Progenitor cell of endocrine pancreas (in vitro differentiated cells): ENCODE measurements around the gene RSPO1. TPM values are rescaled to one million over a fixed set of nuclear protein-coding genes. Genes with fewer than 3 reads are reported as not detected.

Source experiments
- DNase-seq: peaks from one replicate; pipeline ENCODE4 v3.0.0; 2021; ENCODE audit warnings: low spot score; ENCODE audit not compliant: unreplicated experiment
- H3K27ac Mint-ChIP-seq: 2 replicates; pipeline ENCODE4 v1.8.0; 2021; ENCODE audit warnings: mild to moderate bottlenecking, moderate library complexity, mixed read lengths
- H3K27me3 Mint-ChIP-seq: 2 replicates; pipeline ENCODE4 v1.8.0; 2021; ENCODE audit warnings: mixed read lengths
- H3K36me3 Mint-ChIP-seq: 2 replicates; pipeline ENCODE4 v1.8.0; 2022; ENCODE audit warnings: mixed read lengths; ENCODE audit not compliant: insufficient read depth
- H3K4me1 Mint-ChIP-seq: 2 replicates; pipeline ENCODE4 v1.8.0; 2021; ENCODE audit warnings: low read depth, mixed read lengths
- H3K4me3 Mint-ChIP-seq: 2 replicates; pipeline ENCODE4 v1.8.0; 2021; ENCODE audit warnings: low read depth, mild to moderate bottlenecking, moderate library complexity, mixed read lengths
- H3K9me3 Mint-ChIP-seq: 2 replicates; pipeline ENCODE4 v1.8.0; 2021; ENCODE audit warnings: low read depth, mixed read lengths
- CTCF ChIP-seq: fragments of 200-600 bp; sonication (generic); IDR thresholded peaks from one replicate; pipeline ENCODE4 v1.5.0; 2021; ENCODE audit warnings: antibody characterized with exemption, mild to moderate bottlenecking; ENCODE audit not compliant: unreplicated experiment
- total RNA-seq: library from RNA; stranded (reverse); gene quantifications from 2 replicates; pipeline ENCODE4 v1.2.1, GENCODE V29; 2021

RSPO1 gene
- total RNA-seq, 1 donor from 2014 or later = not detected

GRCh38 chr1:37629726-37630425 is 4.8 kb downstream of the RSPO1 start:
- no peak for DNase-seq
- Mint-ChIP-seq H3K36me3 (no peaks in the 10 kb centered on the region), H3K9me3 (no peaks in the 10 kb centered on the region), H3K27ac (no peak overlapping the region), H3K4me1 (no peaks in the 10 kb centered on the region), H3K27me3 (peaks cover 90% of the 10 kb centered on the region), H3K4me3 (no peak overlapping the region)
- no peak for TF ChIP-seq CTCF

GRCh38 chr1:37629008-37629407 is 5.7 kb downstream of the RSPO1 start:
- no peak overlapping the region for H3K27ac Mint-ChIP-seq
- no peaks in the 10 kb centered on the region for H3K36me3 Mint-ChIP-seq
- no peaks in the 10 kb centered on the region for H3K4me1 Mint-ChIP-seq
- peaks cover 94% of the 10 kb centered on the region for H3K27me3 Mint-ChIP-seq
- no peak for DNase-seq
- no peak overlapping the region for H3K4me3 Mint-ChIP-seq
- TF ChIP-seq CTCF = no peak
- H3K9me3 Mint-ChIP-seq = no peaks in the 10 kb centered on the region

DNA sequence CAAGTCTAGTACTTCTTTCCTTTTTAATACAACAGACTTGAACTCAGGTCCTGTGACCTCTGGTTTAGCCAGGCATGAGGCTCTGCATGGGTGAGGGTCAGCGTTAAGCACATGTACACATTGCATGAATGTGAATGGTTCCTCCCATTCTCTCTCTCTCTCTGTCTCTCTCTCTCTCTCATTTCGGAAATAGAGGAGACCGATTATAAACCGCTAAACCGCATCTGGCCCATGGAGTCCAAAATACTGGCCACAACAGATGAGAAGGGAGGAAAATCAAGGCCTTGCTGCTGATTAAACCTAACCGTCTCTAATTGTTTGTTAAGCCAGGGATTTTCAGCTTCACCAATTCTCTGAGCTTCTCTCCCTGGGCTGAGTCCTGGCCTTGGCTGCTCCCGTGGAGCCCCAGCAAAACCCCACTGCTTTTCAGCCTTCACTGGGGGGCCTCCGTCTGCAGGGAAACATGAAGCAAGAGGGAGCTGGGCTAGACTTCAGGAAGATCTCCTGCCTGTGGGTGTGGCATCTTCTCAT is 6.6 kb downstream of the RSPO1 start:
- no peaks in the 10 kb centered on the region for H3K4me1 Mint-ChIP-seq
- H3K4me3 Mint-ChIP-seq = no peak overlapping the region
- no peaks in the 10 kb centered on the region for H3K36me3 Mint-ChIP-seq
- no peak for DNase-seq
- H3K9me3 Mint-ChIP-seq = no peaks in the 10 kb centered on the region
- no peak overlapping the region for H3K27ac Mint-ChIP-seq
- no peak for TF ChIP-seq CTCF
- peaks cover 88% of the 10 kb centered on the region for H3K27me3 Mint-ChIP-seq

DNA sequence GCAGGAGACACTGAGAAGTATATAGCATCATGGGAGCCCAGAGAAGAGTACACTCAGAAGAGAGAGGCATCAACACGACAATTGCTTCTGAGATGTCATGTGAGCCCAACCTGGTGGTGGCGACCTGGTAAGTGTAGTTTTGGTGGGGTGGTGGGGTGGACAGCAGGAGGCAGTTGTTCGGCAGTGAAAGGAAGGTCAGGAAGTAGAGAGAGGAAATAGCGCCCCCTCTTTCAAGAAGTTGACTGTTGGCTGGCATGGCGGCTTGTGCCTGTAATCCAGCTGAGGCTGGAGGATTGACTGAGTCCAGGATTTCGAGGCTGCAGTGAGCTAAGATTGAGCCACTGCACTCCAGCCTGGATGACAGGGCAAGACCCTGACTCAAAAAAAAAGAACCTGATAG is 12.6 kb downstream of the RSPO1 start:
- H3K4me3 Mint-ChIP-seq = no peak overlapping the region
- TF ChIP-seq CTCF = no peak
- H3K4me1 Mint-ChIP-seq = no peaks in the 10 kb centered on the region
- H3K9me3 Mint-ChIP-seq = no peaks in the 10 kb centered on the region
- no peaks in the 10 kb centered on the region for H3K36me3 Mint-ChIP-seq
- peaks cover 54% of the 10 kb centered on the region for H3K27me3 Mint-ChIP-seq
- H3K27ac Mint-ChIP-seq = no peak overlapping the region
- no peak for DNase-seq

DNA sequence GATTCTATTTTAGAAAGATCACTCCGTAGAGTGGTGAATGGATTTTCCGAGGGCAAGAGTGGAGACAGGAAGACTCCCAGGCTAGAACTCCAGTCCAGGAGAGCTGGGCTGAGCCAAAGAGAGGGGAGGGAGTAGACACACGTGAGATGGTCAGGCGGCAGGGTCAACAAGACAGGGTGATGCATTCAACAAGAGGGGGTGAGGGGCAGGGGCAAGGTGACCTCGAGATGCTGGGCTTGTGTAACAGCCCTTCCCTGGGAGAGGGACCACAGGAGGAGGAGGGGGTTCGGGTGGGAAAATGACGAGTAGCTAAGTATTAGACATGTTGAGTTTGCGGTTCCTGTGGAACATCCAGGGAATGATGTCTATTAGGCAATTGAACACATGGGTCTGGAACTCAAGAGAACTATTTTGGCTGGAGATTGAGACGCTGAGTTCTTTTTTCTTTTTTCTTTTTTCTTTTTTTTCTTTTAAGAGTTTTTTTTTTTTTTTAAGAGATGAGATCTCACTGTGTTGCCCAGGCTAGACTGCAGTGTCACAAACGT is 13.3 kb downstream of the RSPO1 start:
- no peak for DNase-seq
- Mint-ChIP-seq H3K27me3 (peaks cover 54% of the 10 kb centered on the region), H3K27ac (no peak overlapping the region), H3K36me3 (no peaks in the 10 kb centered on the region), H3K9me3 (no peaks in the 10 kb centered on the region), H3K4me3 (no peak overlapping the region), H3K4me1 (no peaks in the 10 kb centered on the region)
- TF ChIP-seq CTCF = no peak
